ENCODE results near the gene PAX5.

The PAX5 gene

GRCh38 chr9:36823934-36824333 is 210.1 kb downstream of the PAX5 start:
- DNase-seq = no peak

GRCh38 chr9:36823466-36823865 is 210.6 kb downstream of the PAX5 start:
- no peak for DNase-seq

- no peak for DNase-seq
Measured at GRCh38 chr9:36822201-36822600, 211.9 kb downstream of the PAX5 start.

GRCh38 chr9:36820392-36820861 is 213.6 kb downstream of the PAX5 start:
- DNase-seq = no peak

GRCh38 chr9:36818965-36819870 is 214.8 kb downstream of the PAX5 start:
- DNase-seq = no peak

GRCh38 chr9:36818242-36818938 is 215.7 kb downstream of the PAX5 start:
- no peak for DNase-seq

- no peak for DNase-seq
Measured at GRCh38 chr9:36817160-36817834, 216.8 kb downstream of the PAX5 start.

GRCh38 chr9:36816371-36816770 is 217.7 kb downstream of the PAX5 start:
- no peak for DNase-seq

- DNase-seq = no peak
Measured at GRCh38 chr9:36815566-36816348, 218.3 kb downstream of the PAX5 start.

GRCh38 chr9:36815023-36815422 is 219.0 kb downstream of the PAX5 start:
- no peak for DNase-seq

- no peak for DNase-seq
Measured at GRCh38 chr9:36813154-36813553, 220.9 kb downstream of the PAX5 start.

- no peak for DNase-seq
Measured at GRCh38 chr9:36812556-36812955, 221.5 kb downstream of the PAX5 start.

GRCh38 chr9:36808251-36808650 is 225.8 kb downstream of the PAX5 start:
- no peak for DNase-seq

- no peak for DNase-seq
Measured at GRCh38 chr9:36803961-36804360, 230.1 kb downstream of the PAX5 start.

GRCh38 chr9:36802201-36802920 is 231.7 kb downstream of the PAX5 start:
- DNase-seq = peak; percentile 5

- no peak for DNase-seq
Measured at GRCh38 chr9:36800455-36800854, 233.6 kb downstream of the PAX5 start.

- DNase-seq = peak; percentile 44
Measured at GRCh38 chr9:36798350-36799065, 235.6 kb downstream of the PAX5 start.

- DNase-seq = no peak
Measured at GRCh38 chr9:36797471-36798220, 236.4 kb downstream of the PAX5 start.

GRCh38 chr9:36796671-36797419 is 237.2 kb downstream of the PAX5 start:
- no peak for DNase-seq

GRCh38 chr9:36794461-36794860 is 239.6 kb downstream of the PAX5 start:
- DNase-seq = no peak
